ENCODE results near the gene ENHO. TPM values are rescaled to one million over a fixed set of nuclear protein-coding genes. Genes with fewer than 3 reads are reported as not detected.
A peak's percentile ranks its signal among the peaks of the same experiment; 100 is the strongest.

ENHO gene
- total and polyA plus RNA-seq, 4 donors: 32.7 to 219 (median 128) TPM

GRCh38 chr9:34513567-34514214 lies 9.1 kb downstream of the ENHO start:
- H3K4me3 ChIP-seq (ENCODE audit: low read depth, low read length): no peak overlapping the region
- peaks cover 9% of the 10 kb centered on the region for H3K36me3 ChIP-seq (ENCODE audit: control insufficient read depth, insufficient read depth, low read length)
- H3K4me1 ChIP-seq (ENCODE audit: control insufficient read depth, insufficient read depth, low read length): peaks cover 50% of the 10 kb centered on the region
- H3K27me3 ChIP-seq (ENCODE audit: control insufficient read depth, insufficient read depth, low read length): no peaks in the 10 kb centered on the region
- peak in 2 of 6 donors; percentile 75 to 76 for DNase-seq (ENCODE audit: low read depth in 4 of 6, low spot score in 6 of 6)
- 17% methylated on average over 1 of the region's 2 CpGs for WGBS (ENCODE audit: insufficient coverage)
- H3K9me3 ChIP-seq (ENCODE audit: control insufficient read depth, insufficient read depth, low read length): no peaks in the 10 kb centered on the region
- H3K27ac ChIP-seq (ENCODE audit: low read depth, low read length): peak overlapping the region; percentile 58

GRCh38 chr9:34512131-34513078 lies 10.4 kb downstream of the ENHO start:
- Histone ChIP-seq H3K36me3 (ENCODE audit: control insufficient read depth, insufficient read depth, low read length) (peaks cover 2% of the 10 kb centered on the region), H3K4me3 (ENCODE audit: low read depth, low read length) (no peak overlapping the region), H3K9me3 (ENCODE audit: control insufficient read depth, insufficient read depth, low read length) (no peaks in the 10 kb centered on the region), H3K4me1 (ENCODE audit: control insufficient read depth, insufficient read depth, low read length) (peaks cover 43% of the 10 kb centered on the region), H3K27me3 (ENCODE audit: control insufficient read depth, insufficient read depth, low read length) (no peaks in the 10 kb centered on the region), H3K27ac (ENCODE audit: low read depth, low read length) (peak overlapping the region; percentile 58)
- peak in 1 of 6 donors; percentile 46 for DNase-seq (ENCODE audit: low read depth in 4 of 6, low spot score in 6 of 6)
- 48% methylated on average over 6 of the region's 9 CpGs for WGBS (ENCODE audit: insufficient coverage)

GRCh38 chr9:34510497-34511468 lies 12.0 kb downstream of the ENHO start:
- 45% methylated on average over 11 of the region's 13 CpGs for WGBS (ENCODE audit: insufficient coverage)
- Histone ChIP-seq H3K9me3 (ENCODE audit: control insufficient read depth, insufficient read depth, low read length) (no peaks in the 10 kb centered on the region), H3K36me3 (ENCODE audit: control insufficient read depth, insufficient read depth, low read length) (no peaks in the 10 kb centered on the region), H3K27ac (ENCODE audit: low read depth, low read length) (no peak overlapping the region), H3K4me3 (ENCODE audit: low read depth, low read length) (no peak overlapping the region), H3K27me3 (ENCODE audit: control insufficient read depth, insufficient read depth, low read length) (no peaks in the 10 kb centered on the region), H3K4me1 (ENCODE audit: control insufficient read depth, insufficient read depth, low read length) (peaks cover 48% of the 10 kb centered on the region)
- DNase-seq (ENCODE audit: low read depth in 4 of 6, low spot score in 6 of 6): peak in 2 of 6 donors; percentile 59 to 89

- WGBS (ENCODE audit: insufficient coverage): 100% methylated on average over 2 of the region's 3 CpGs
- Histone ChIP-seq H3K27me3 (ENCODE audit: control insufficient read depth, insufficient read depth, low read length) (no peaks in the 10 kb centered on the region), H3K27ac (ENCODE audit: low read depth, low read length) (no peak overlapping the region), H3K4me3 (ENCODE audit: low read depth, low read length) (no peak overlapping the region), H3K36me3 (ENCODE audit: control insufficient read depth, insufficient read depth, low read length) (no peaks in the 10 kb centered on the region), H3K4me1 (ENCODE audit: control insufficient read depth, insufficient read depth, low read length) (peaks cover 48% of the 10 kb centered on the region), H3K9me3 (ENCODE audit: control insufficient read depth, insufficient read depth, low read length) (no peaks in the 10 kb centered on the region)
- no peak for DNase-seq (ENCODE audit: low read depth in 4 of 6, low spot score in 6 of 6)
Observed at GRCh38 chr9:34508951-34509350, 13.8 kb downstream of the ENHO start.

GRCh38 chr9:34508463-34508862 lies 14.3 kb downstream of the ENHO start:
- WGBS (ENCODE audit: insufficient coverage): no CpG with 5 or more reads among the region's 3 CpGs
- Histone ChIP-seq H3K27ac (ENCODE audit: low read depth, low read length) (no peak overlapping the region), H3K4me1 (ENCODE audit: control insufficient read depth, insufficient read depth, low read length) (peaks cover 47% of the 10 kb centered on the region), H3K27me3 (ENCODE audit: control insufficient read depth, insufficient read depth, low read length) (no peaks in the 10 kb centered on the region), H3K36me3 (ENCODE audit: control insufficient read depth, insufficient read depth, low read length) (no peaks in the 10 kb centered on the region), H3K9me3 (ENCODE audit: control insufficient read depth, insufficient read depth, low read length) (no peaks in the 10 kb centered on the region), H3K4me3 (ENCODE audit: low read depth, low read length) (no peak overlapping the region)
- DNase-seq (ENCODE audit: low read depth in 4 of 6, low spot score in 6 of 6): no peak

GRCh38 chr9:34507966-34508365 lies 14.8 kb downstream of the ENHO start:
- Histone ChIP-seq H3K4me1 (ENCODE audit: control insufficient read depth, insufficient read depth, low read length) (peaks cover 47% of the 10 kb centered on the region), H3K4me3 (ENCODE audit: low read depth, low read length) (no peak overlapping the region), H3K27ac (ENCODE audit: low read depth, low read length) (no peak overlapping the region), H3K9me3 (ENCODE audit: control insufficient read depth, insufficient read depth, low read length) (no peaks in the 10 kb centered on the region), H3K36me3 (ENCODE audit: control insufficient read depth, insufficient read depth, low read length) (no peaks in the 10 kb centered on the region), H3K27me3 (ENCODE audit: control insufficient read depth, insufficient read depth, low read length) (no peaks in the 10 kb centered on the region)
- DNase-seq (ENCODE audit: low read depth in 4 of 6, low spot score in 6 of 6): no peak

- H3K27ac ChIP-seq (ENCODE audit: low read depth, low read length): no peak overlapping the region
- WGBS (ENCODE audit: insufficient coverage): 94% methylated on average over 2 of the region's 5 CpGs
- no peaks in the 10 kb centered on the region for H3K27me3 ChIP-seq (ENCODE audit: control insufficient read depth, insufficient read depth, low read length)
- no peaks in the 10 kb centered on the region for H3K36me3 ChIP-seq (ENCODE audit: control insufficient read depth, insufficient read depth, low read length)
- DNase-seq (ENCODE audit: low read depth in 4 of 6, low spot score in 6 of 6): no peak
- H3K4me1 ChIP-seq (ENCODE audit: control insufficient read depth, insufficient read depth, low read length): peaks cover 47% of the 10 kb centered on the region
- no peak overlapping the region for H3K4me3 ChIP-seq (ENCODE audit: low read depth, low read length)
- no peaks in the 10 kb centered on the region for H3K9me3 ChIP-seq (ENCODE audit: control insufficient read depth, insufficient read depth, low read length)
Observed at GRCh38 chr9:34507556-34507955, 15.2 kb downstream of the ENHO start.

- 96% methylated on average over 5 of the region's 7 CpGs for WGBS (ENCODE audit: insufficient coverage)
- Histone ChIP-seq H3K4me1 (ENCODE audit: control insufficient read depth, insufficient read depth, low read length) (peaks cover 50% of the 10 kb centered on the region), H3K9me3 (ENCODE audit: control insufficient read depth, insufficient read depth, low read length) (no peaks in the 10 kb centered on the region), H3K27ac (ENCODE audit: low read depth, low read length) (no peak overlapping the region), H3K4me3 (ENCODE audit: low read depth, low read length) (no peak overlapping the region), H3K27me3 (ENCODE audit: control insufficient read depth, insufficient read depth, low read length) (no peaks in the 10 kb centered on the region), H3K36me3 (ENCODE audit: control insufficient read depth, insufficient read depth, low read length) (no peaks in the 10 kb centered on the region)
- no peak for DNase-seq (ENCODE audit: low read depth in 4 of 6, low spot score in 6 of 6)
Observed at GRCh38 chr9:34506623-34507022, 16.2 kb downstream of the ENHO start.

GRCh38 chr9:34505370-34506120 lies 17.2 kb downstream of the ENHO start:
- 94% methylated on average over 4 of the region's 5 CpGs for WGBS (ENCODE audit: insufficient coverage)

More at GRCh38 chr9:34505370-34506120, 17.2 kb downstream of the ENHO start:
- no peaks in the 10 kb centered on the region for H3K27me3 ChIP-seq (ENCODE audit: control insufficient read depth, insufficient read depth, low read length)
- no peaks in the 10 kb centered on the region for H3K36me3 ChIP-seq (ENCODE audit: control insufficient read depth, insufficient read depth, low read length)
- peaks cover 54% of the 10 kb centered on the region for H3K4me1 ChIP-seq (ENCODE audit: control insufficient read depth, insufficient read depth, low read length)
- no peaks in the 10 kb centered on the region for H3K9me3 ChIP-seq (ENCODE audit: control insufficient read depth, insufficient read depth, low read length)
- no peak for DNase-seq (ENCODE audit: low read depth in 4 of 6, low spot score in 6 of 6)
- H3K4me3 ChIP-seq (ENCODE audit: low read depth, low read length): no peak overlapping the region
- no peak overlapping the region for H3K27ac ChIP-seq (ENCODE audit: low read depth, low read length)

Measured in spinal cord (tissue), 10 donors.